Measurements from ENCODE around the gene ADNP2.

Gene ADNP2

DNA sequence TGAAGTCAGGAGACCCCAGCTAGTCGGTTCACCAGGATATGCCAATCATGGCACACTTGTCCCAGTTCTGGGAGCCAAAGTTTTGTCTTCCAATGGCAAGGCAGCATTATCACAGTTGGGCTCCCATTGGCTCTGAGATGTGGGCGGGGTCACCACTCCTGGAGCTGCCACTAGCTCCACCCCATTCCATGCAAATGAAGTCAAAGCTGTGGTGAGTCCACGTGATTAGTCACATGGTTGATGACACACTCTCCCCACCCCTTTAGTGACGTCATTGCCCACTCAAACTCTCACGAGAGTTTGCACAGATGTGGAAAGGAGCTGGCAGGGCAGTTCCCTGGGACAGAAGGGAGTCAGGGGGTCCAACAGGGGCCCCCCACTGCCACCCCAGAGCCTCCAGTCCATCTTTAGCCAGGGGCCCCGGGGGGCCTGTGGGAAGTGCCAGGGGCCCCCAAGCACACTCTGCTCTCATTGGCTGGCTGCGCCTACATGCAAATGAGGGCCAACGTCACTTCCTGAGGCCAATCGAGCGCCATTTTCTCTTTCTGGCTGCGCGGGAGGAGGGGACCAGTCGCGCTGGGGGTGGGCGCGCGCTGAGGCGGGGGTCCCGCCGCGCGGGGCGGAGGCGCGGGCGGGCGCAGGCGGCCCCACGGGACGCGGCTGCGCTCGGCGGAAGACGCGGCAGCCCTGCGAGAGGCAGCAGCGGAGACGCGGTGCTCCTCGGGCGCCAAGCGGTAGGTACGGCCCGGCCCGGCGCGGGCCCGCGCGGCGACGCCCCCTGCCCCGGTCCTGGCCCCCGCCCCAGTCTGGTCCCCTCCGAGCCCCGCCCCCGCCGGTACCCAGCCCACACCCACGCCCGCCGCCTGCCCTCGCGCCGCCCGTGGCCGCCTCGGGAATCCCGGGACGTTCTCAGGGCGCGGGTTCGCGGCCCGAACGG lies at the start of gene ADNP2:
TSS of gene ADNP2 (plus strand) at position 524 of the 937 bp plus-strand sequence. CDS start 8,281 bp downstream, outside the sequence.
- peak; percentile 68 to 84 for DNase-seq (ENCODE audit: low read depth in 2 of 2)

DNA sequence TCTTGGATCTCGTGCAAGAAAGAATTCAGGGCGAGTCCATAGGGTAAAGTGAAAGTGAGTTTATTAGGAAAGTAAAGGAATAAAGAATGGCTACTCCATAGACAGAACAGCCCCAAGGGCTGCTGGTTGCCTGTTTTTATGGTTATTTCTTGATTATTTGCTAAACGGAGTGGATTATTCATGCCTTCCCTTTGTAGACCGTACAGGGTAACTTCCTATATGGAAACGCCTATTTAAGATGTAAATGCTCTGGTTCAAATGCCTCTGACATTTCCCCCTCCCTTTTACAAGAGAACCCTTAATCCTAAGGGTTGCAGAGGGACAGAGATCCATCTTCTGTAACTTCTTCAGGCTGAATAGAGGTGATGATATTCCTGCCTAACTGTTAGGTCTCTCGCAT lies 49.1 kb upstream of the ADNP2 start:
- no peak for DNase-seq (ENCODE audit: low read depth in 2 of 2)

DNA sequence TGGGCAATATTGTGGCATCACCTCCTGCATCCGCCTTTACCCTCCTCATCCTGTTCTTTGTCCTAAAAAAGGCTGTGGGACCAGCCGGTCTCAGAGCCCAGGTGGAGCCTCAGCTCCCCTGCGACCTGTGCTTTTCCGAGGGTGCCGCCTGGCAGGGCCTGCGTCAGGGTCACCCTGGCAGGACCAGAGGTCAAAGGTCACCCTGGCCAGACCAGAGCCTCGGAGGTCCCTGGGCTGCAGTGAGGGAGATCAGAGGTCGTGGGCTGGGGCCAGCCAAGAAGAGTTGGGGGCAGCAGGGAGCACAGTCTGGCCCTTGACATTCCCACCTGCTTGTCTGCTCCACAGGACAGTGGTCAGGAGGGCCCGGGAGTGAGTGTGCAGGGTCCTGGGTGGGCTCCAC lies 43.4 kb upstream of the ADNP2 start:
- DNase-seq (ENCODE audit: low read depth in 2 of 2) = no peak

- DNase-seq (ENCODE audit: low read depth in 2 of 2) = no peak
Observed at GRCh38 chr18:80067321-80067720, 41.7 kb upstream of the ADNP2 start.

DNA sequence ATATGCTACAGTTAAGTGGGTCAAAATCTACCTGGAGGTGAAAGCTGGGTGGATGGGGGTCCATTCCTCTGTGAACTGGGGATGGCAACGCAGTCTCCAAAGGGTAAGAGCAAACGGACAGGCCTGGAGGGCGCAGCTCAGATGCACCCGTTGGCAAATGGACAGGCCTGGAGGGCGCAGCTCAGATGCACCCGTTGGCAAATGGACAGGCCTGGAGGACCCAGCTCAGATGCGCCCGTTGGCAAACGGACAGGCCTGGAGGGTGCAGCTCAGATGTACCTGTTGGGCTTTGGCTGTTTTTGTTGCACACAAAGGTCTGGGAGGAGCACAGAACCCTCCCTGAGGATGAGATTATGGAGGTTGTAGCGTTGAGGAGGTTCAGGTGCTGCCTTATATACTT lies 41.2 kb upstream of the ADNP2 start:
- no peak for DNase-seq (ENCODE audit: low read depth in 2 of 2)

DNA sequence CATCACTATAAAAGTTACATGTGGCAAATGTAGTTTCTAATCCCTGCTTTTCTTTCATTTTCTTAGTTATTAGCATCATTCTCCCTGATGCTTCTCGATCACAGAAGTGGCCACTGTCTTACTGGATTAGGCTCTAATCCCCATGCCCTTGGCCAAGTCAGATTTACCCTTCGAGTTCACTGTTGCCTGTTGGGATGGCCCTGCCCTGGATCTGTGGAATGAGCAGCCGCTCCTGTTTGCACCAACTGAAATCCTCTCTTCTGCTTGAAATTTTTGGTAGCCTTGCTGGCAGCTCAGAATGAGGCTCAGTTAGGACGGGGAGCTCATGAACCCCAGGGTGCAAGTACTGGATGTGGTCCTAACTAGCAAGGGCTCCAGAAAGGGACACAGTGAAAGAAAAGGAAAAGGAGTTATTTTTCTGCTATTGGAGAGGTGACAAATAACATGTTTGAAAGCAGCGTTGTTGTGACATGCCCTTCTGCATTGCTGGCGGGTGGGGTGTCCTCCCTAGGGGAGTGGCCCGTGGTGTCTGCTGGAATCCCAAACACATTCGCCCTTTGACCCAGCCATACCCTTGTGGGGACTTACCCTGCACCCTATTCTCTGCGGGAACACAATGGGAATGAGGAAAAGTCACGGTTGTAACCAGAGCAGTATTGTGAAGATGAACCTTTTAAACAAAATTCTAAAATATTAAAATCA lies 40.3 kb upstream of the ADNP2 start:
- no peak for DNase-seq (ENCODE audit: low read depth in 2 of 2)

DNA sequence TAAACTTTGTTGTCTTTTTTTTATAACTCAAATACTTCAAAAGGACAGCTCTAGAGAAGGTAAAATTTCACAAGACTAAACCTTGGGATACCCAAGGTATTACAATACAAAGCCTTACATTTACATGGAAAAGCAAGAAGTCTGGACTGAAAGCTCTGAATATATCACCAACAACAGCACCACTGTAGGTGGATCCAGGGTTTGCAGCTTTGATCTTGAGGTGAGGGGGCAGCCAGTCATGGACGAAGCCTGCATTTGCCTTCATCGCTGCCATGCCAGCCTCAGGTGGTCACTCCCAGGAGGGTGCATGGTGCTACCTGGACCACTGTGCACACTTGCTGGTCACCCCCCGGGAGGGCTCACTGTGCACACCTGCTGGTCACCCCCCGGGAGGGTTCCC lies 38.2 kb upstream of the ADNP2 start:
- DNase-seq (ENCODE audit: low read depth in 2 of 2) = no peak

DNA sequence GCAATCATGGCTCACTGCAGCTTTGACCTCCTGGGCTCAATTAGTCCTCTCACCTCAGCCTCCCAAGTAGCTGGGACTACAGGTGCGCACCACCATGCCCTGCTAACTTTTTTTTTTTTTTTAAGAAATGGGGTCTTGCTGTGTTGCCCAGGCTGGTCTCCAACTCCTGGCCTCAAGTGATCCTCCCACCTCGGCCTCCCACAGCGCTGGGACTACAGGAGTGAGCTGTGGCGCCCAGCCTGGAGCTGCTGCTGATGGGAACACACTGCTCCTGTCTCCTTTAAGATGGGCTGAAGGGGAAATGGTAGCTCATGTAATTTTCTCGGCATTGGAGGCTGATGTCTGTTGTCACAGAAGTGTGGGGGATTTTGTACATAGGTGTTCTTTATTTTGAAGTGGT lies 34.9 kb upstream of the ADNP2 start:
- no peak for DNase-seq (ENCODE audit: low read depth in 2 of 2)

DNA sequence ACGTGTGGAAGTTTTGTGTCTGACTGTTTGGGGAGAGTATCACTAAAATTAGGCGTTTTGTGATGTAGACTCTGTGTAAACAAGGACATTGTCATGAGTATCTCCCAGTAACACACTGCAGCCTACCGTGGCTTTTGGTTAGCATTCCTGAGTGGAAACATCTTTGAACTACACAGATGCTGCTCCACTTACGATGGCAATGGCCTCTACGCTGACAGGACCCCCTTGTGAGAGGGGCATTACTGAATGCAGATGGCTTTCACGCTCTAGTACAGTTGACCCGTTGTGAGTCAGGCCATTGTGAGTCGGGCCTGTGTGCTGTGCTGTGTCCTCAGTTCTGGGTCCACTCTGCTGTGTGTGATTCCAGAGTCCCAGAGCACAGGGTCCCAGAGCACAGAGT lies 34.4 kb upstream of the ADNP2 start:
- no peak for DNase-seq (ENCODE audit: low read depth in 2 of 2)

- DNase-seq (ENCODE audit: low read depth in 2 of 2) = no peak
Observed at GRCh38 chr18:80075940-80076339, 33.1 kb upstream of the ADNP2 start.

DNA sequence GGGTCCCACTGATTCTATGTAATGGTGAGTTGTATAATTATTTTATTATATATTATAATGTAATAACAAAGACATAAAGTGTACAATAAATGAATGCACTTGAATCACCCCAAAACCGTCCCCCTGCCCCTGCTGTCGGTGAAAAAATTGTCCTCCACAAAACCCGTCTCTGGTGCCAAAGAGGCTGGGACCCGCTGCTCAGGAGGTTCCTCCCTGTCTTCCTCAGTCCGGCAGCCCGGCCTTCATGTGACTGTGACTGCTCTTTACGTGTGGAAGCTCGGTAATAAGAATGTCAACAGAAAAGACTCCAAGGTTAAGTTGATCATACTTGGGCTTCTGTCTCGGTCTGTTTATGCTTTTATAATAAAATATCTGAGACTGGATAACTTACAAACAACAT lies 32.7 kb upstream of the ADNP2 start:
- DNase-seq (ENCODE audit: low read depth in 2 of 2) = no peak

DNA sequence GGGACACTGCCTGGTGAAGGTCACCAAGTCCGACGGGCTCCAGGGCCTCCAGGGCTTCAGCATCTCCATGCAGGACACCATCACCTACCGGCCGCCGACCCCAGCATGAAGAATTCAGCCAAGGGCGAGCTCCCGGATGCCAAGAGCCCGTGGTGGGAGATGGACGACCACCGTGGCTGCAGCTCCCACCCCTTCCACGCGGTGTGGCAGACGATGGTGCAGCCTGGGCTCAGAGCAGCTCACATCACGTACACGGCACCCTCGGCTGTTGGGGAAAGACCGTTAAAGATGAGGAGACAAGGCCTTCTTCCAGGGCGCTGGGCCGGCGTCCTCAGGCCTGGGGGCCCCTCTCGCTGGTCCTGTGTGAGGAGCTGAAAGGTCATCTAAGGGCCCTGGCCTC lies 31.2 kb upstream of the ADNP2 start:
- no peak for DNase-seq (ENCODE audit: low read depth in 2 of 2)

DNA sequence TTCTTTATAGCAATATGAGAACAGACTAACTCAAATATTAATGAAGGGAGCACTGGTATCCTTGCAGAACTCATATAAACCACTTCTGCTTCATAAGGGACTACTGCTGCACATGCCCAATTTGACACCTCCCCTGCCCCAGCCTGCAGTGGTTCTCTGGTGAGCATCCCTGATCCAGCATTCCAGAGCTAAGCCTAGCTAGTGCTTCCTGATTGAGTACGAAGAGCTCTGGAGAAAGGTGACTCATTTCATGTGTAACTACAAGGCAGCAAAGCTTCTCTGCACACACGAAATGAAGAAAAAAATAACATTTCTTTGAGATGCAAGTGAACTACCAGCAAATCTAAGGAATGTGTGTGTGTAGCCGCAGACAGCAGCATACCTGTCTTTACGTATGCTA lies 22.8 kb upstream of the ADNP2 start:
- DNase-seq (ENCODE audit: low read depth in 2 of 2) = no peak

DNA sequence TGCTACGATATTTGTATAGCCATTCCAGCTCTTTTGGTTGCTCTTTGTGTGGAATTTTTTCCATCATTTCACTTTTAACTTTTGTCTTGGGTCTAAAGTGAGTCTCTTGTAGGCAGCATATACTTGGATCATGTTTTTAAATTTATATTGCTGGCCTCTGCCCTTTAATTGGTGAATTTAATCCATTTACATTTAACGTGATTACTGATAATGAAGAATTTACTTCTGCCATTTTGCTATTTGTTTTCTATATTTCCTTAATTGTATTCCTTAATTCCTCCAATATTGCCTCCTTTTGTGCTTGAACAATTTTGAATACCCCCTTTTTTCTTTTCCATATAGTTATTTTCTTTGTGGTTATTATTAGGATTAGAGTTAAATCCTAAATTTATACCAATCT lies 21.0 kb upstream of the ADNP2 start:
- DNase-seq (ENCODE audit: low read depth in 2 of 2) = no peak

GRCh38 chr18:80088823-80089222 lies 20.2 kb upstream of the ADNP2 start:
- no peak for DNase-seq (ENCODE audit: low read depth in 2 of 2)

DNA sequence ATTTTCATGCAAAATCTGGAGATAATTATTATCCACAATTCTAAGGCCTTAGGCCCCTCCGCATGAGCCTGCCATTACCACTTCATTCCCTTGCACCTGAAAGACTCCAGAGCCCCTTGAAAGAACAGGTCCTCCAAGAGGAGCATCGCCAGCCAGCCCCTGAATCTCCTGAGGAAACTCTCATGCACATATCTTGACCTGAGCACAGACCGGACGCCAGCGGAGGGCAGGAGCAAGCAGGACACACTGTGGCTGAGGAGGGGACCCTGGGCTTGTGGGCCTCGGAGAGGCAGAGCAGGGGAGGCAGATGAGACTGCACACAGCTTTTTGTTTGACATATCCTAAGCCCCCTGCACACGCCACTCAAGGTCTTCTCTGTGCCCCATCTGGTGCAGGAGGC lies 13.6 kb upstream of the ADNP2 start:
- DNase-seq (ENCODE audit: low read depth in 2 of 2) = no peak

GRCh38 chr18:80096032-80096565 lies 13.0 kb upstream of the ADNP2 start:
- no peak for DNase-seq (ENCODE audit: low read depth in 2 of 2)

DNA sequence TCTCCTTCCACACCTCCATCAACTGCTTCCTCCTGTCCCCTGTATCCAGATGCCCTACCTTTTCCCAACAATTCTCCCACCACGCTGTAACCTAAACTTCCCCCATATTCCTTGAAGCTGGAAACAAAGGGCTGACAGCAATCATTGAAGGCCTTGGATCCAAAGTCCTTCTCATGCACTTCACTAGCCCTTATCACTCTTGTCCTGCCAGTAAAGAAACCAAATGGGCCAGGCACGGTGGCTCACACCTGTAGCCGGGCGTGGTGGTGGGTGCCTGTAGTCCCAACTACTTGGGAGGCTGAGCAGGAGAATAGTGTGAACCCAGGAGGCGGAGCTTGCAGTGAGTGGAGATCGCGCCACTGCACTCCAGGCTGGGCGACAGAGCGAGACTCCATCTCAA lies 11.9 kb upstream of the ADNP2 start:
- no peak for DNase-seq (ENCODE audit: low read depth in 2 of 2)

DNA sequence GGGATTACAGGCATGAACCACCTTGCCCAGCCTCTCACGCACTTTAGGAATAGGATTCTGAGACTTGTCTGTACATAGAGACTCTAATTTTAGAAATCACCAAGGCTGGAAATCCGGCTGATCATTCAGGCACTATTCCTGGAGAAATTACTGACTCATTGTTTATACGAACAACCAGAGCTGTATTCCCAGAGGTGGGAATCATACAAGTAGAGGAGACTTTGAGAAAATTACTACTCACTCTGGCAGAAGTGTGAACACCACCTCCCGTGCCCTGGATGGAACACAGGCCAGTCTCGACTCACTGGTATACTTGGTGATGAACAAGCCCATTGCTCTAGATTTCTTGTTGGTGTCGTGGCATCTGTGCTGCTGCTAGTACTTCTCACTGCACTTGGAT lies 5.8 kb upstream of the ADNP2 start:
- no peak for DNase-seq (ENCODE audit: low read depth in 2 of 2)

GRCh38 chr18:80104364-80104779 lies 4.7 kb upstream of the ADNP2 start:
- no peak for DNase-seq (ENCODE audit: low read depth in 2 of 2)

- no peak for DNase-seq (ENCODE audit: low read depth in 2 of 2)
Observed at GRCh38 chr18:80105369-80106167, 3.5 kb upstream of the ADNP2 start.

DNA sequence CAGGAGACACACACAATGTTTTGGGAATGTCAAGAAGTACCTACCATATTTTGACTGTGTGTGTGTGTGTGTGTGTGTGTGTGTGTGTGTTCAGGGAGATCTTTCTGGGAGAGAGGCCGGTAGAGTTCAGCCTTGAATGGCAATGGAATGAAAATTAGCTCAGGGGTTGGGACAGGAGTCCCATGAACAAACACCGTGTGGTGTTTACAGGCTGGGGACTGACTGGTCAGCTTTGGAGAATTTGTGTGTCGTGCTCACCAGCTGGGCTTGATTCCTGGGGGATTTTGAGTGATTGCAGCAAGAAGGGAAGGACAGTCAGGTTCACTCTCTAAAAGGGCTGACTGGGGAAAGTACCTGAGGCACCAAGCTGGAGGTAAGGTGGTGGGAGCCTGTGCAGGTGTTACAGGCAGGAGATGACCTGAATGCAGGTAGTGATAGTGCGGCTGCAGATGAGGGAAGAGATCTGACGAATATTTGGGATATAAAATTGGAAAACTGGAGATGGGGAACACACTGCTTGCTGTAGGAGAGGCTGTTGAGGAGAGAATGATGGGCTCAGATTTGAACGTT lies 2.5 kb upstream of the ADNP2 start:
- DNase-seq (ENCODE audit: low read depth in 2 of 2) = no peak
